GM23248 (cell line): ENCODE results near the gene CAST. TPM values are rescaled to one million over a fixed set of nuclear protein-coding genes. Genes with fewer than 3 reads are reported as not detected.

ENCODE experiments used
- DNase-seq: peaks from one replicate; pipeline ENCODE4 v3.0.0-alpha.2; 2015
- H2AFZ ChIP-seq: fragments of 200-600 bp; sonication (generic); 2 replicates; pipeline ENCODE4 v1.6.1; 2016; ENCODE audit warnings: antibody characterized with exemption
- H3F3A ChIP-seq: fragments of 200-600 bp; sonication (generic); 2 replicates; pipeline ENCODE4 v1.6.1; 2016; ENCODE audit warnings: mild to moderate bottlenecking, antibody characterized with exemption, mixed run types; ENCODE audit not compliant: insufficient read depth
- H3K27ac ChIP-seq: fragments of 200-600 bp; sonication (generic); 2 replicates; pipeline ENCODE4 v1.5.1; 2016; ENCODE audit warnings: mild to moderate bottlenecking
- H3K27me3 ChIP-seq: fragments of 200-600 bp; sonication (generic); replicated peaks from 2 replicates; pipeline ENCODE4 v1.6.1; 2016; ENCODE audit warnings: mild to moderate bottlenecking; ENCODE audit not compliant: insufficient read depth
- H3K36me3 ChIP-seq: fragments of 200-600 bp; sonication (generic); 2 replicates; pipeline ENCODE4 v1.6.1; 2016; ENCODE audit warnings: low read depth, mild to moderate bottlenecking
- H3K4me1 ChIP-seq: fragments of 200-600 bp; sonication (generic); 2 replicates; pipeline ENCODE4 v1.6.1; 2016; ENCODE audit warnings: mild to moderate bottlenecking; ENCODE audit not compliant: insufficient read depth
- H3K4me2 ChIP-seq: fragments of 200-600 bp; sonication (generic); one replicate; pipeline ENCODE4 v1.6.1; 2016; ENCODE audit warnings: mild to moderate bottlenecking; ENCODE audit not compliant: unreplicated experiment
- H3K4me3 ChIP-seq: fragments of 200-600 bp; sonication (generic); 2 replicates; pipeline ENCODE4 v1.5.1; 2016; ENCODE audit warnings: mild to moderate bottlenecking
- H3K79me2 ChIP-seq: fragments of 200-600 bp; sonication (generic); 2 replicates; pipeline ENCODE4 v1.6.1; 2016; ENCODE audit warnings: mild to moderate bottlenecking; ENCODE audit not compliant: insufficient read depth
- H3K9ac ChIP-seq: fragments of 200-600 bp; sonication (generic); 2 replicates; pipeline ENCODE4 v1.6.1; 2016; ENCODE audit warnings: mild to moderate bottlenecking
- H3K9me2 ChIP-seq: fragments of 200-600 bp; sonication (generic); 2 replicates; pipeline ENCODE4 v1.6.1; 2016; ENCODE audit warnings: mixed run types, mild to moderate bottlenecking, moderate library complexity; ENCODE audit not compliant: insufficient read depth
- H3K9me3 ChIP-seq: fragments of 200-600 bp; sonication (generic); one replicate; pipeline ENCODE4 v1.6.1; 2017; ENCODE audit warnings: low read depth
- H4K20me1 ChIP-seq: fragments of 200-600 bp; sonication (generic); 2 replicates; pipeline ENCODE4 v1.6.0; 2016; ENCODE audit not compliant: insufficient read depth
- EZH2 ChIP-seq: fragments of 200-600 bp; sonication (generic); IDR thresholded peaks from 2 replicates; pipeline ENCODE4 v1.6.1; 2018; ENCODE audit warnings: antibody characterized with exemption, mild to moderate bottlenecking; ENCODE audit not compliant: insufficient read depth, poor library complexity, severe bottlenecking
- EZH2phosphoT487 ChIP-seq: fragments of 200-600 bp; sonication (generic); IDR thresholded peaks from 2 replicates; pipeline ENCODE4 v1.6.1; 2018; ENCODE audit warnings: antibody characterized with exemption, moderate library complexity, mild to moderate bottlenecking, low read depth; ENCODE audit not compliant: insufficient read depth
- WGBS, 2 experiments: methylation state at CpG; one replicate each; pipeline ENCODE4 v1.1.6; 2015 to 2017; ENCODE audit warnings: low lambda C conversion rate in 2 of 2, low coverage in 1 of 2; ENCODE audit errors: missing lambda C conversion rate in 2 of 2; 5-methylcytosine and 5-hydroxymethylcytosine counted together
- in situ Hi-C: fragments of 300-500 bp; cut with MboI; formaldehyde crosslinking; loops from 2 replicates; pipeline ENCODE4 v1.15.0; 2020
- polyA plus RNA-seq: library from polyadenylated mRNA; unstranded; fragments of >200 nt; fragmentation: Nextera tagmentation; extraction: Ambion mirVana; gene quantifications from 2 replicates; pipeline ENCODE4 v1.2.1, GENCODE V29; 2016
- total RNA-seq: library from RNA; depleted of rRNA; stranded (reverse); fragments of >200 nt; shearing (Covaris generic); gene quantifications from 2 replicates; pipeline ENCODE4 v1.2.3, GENCODE V29; 2014; rRNA removed

Gene CAST
- total and polyA plus RNA-seq, 2 experiments from 2014 or later, result 179 to 196 TPM

GRCh38 chr5:96823900-96824380 is 161.8 kb downstream of the CAST start:
- Histone ChIP-seq H4K20me1 (no peaks in the 10 kb centered on the region), H3K9ac (no peak overlapping the region; the same call in 1 of the 2 replicates), H3K27ac (peak overlapping the region; percentile 22), H3K79me2 (no peaks in the 10 kb centered on the region), H3K9me2 (no peaks in the 10 kb centered on the region), H3F3A (peaks cover 16% of the 10 kb centered on the region), H3K4me2 (peak overlapping the region; percentile 38), H3K36me3 (no peaks in the 10 kb centered on the region), H3K4me3 (no peak overlapping the region), H3K27me3 (peaks cover 23% of the 10 kb centered on the region), H3K9me3 (no peaks in the 10 kb centered on the region), H2AFZ (no peak overlapping the region), H3K4me1 (peaks cover 20% of the 10 kb centered on the region)
- in situ Hi-C loops, result no loop called here
- WGBS, 2 experiments, result 0 to 2% methylated on average over 2 of the region's 2 CpGs
- TF ChIP-seq EZH2 (no peak), EZH2phosphoT487 (0 out of 2 replicates have a peak, but pooled peaks have one; percentile 24)
- peak; percentile 95 for DNase-seq

Other genes with a start within 250 kb of the CAST start
- 0.13 and 0.86 TPM in 2 replicates for gene PCSK1, start 229.1 kb upstream of the CAST start, total RNA-seq
- 1.2 and 1.6 TPM in 2 replicates for gene PCSK1, start 229.1 kb upstream of the CAST start, polyA plus RNA-seq
- gene ERAP1, start 145.6 kb downstream of the CAST start, total RNA-seq, result 16.8 and 21.0 TPM in 2 replicates
- gene ERAP1, start 145.6 kb downstream of the CAST start, polyA plus RNA-seq, result 8.7 and 9.0 TPM in 2 replicates
- gene ERAP2, start 214.1 kb downstream of the CAST start, total RNA-seq, result 0.38 and 1.8 TPM in 2 replicates
- gene ERAP2, start 214.1 kb downstream of the CAST start, polyA plus RNA-seq, result 0.32 and 1.1 TPM in 2 replicates